GM20000 (cell line): ENCODE results near the gene TMC8.
A peak's percentile ranks its signal among the peaks of the same experiment; 100 is the strongest.

ENCODE experiments used
- DNase-seq: peaks from one replicate; pipeline ENCODE4 v3.0.0; 2012; ENCODE audit warnings: low spot score
- TF ChIP-seq, protein P1 (sequence below): IDR thresholded peaks from 2 replicates; pipeline ENCODE4 v1.5.1; 2012; ENCODE audit warnings: mild to moderate bottlenecking, control low read depth; ENCODE audit errors: extremely low read depth, missing control alignments

TMC8 gene

DNA sequence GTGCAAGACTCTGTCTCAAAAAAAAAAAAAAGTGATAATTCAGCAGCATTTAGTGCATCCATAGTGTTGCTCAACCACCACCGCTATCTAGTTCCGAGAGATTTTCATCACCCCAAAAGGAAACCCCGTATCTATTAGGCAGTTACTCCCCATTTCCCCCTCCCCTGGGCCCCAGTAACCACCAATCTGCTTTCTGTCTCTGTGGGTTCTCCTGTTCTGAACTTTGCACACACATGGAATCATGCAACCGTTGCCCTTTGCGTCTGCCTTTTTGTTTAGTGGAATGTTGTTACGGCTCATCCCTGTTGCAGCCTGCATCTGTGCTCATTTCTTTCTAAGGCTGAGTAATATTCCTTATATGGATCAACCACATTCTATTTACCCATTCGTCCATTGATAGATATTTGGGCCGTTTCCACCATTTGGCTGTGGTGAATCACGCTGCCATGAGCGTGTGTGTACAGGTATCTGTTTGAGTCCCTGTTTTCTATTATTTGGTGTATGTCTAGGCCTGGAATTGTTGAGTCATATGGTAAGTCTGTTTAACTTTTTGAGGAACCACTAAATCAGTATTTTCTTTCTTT is 29.1 kb downstream of the TMC8 start:
- TF ChIP-seq, protein P1, sequence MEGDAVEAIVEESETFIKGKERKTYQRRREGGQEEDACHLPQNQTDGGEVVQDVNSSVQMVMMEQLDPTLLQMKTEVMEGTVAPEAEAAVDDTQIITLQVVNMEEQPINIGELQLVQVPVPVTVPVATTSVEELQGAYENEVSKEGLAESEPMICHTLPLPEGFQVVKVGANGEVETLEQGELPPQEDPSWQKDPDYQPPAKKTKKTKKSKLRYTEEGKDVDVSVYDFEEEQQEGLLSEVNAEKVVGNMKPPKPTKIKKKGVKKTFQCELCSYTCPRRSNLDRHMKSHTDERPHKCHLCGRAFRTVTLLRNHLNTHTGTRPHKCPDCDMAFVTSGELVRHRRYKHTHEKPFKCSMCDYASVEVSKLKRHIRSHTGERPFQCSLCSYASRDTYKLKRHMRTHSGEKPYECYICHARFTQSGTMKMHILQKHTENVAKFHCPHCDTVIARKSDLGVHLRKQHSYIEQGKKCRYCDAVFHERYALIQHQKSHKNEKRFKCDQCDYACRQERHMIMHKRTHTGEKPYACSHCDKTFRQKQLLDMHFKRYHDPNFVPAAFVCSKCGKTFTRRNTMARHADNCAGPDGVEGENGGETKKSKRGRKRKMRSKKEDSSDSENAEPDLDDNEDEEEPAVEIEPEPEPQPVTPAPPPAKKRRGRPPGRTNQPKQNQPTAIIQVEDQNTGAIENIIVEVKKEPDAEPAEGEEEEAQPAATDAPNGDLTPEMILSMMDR = no peak
- DNase-seq = no peak

DNA sequence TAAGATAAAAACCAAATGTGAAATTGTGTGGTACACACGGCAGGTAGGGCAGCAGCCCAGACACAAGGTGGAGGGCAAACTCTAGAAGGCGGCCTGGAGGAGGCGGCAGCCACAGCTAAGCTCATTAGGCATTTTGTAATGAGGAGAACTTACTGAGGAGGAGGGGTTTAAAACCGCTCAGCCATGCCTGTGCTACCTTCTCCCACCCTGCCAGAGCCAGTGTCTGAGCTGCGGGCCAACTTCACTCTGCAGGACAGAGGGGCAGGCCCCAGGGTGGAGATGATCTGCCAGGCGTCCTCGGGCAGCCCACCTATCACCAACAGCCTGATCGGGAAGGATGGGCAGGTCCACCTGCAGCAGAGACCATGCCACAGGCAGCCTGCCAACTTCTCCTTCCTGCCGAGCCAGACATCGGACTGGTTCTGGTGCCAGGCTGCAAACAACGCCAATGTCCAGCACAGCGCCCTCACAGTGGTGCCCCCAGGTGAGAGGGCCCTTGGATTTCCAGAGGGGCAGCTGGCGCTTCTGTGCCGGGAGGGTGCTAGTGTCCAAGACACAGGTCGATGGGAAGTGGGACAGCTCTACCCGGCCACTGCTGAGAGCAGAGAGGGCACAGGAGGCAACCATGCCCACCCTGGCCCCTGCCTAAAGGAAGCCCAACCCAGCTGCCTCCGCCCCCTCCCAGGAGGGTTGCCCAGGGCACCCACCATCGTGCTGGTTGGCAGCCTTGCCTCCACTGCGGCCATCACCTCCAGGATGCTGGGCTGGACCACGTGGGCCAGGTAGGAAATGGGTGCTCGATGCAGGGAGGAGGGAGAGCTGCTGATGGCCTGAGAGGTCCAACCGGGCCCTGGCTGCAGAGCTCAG is 33.5 kb downstream of the TMC8 start:
- DNase-seq = no peak
- TF ChIP-seq, protein P1 = no peak

DNA sequence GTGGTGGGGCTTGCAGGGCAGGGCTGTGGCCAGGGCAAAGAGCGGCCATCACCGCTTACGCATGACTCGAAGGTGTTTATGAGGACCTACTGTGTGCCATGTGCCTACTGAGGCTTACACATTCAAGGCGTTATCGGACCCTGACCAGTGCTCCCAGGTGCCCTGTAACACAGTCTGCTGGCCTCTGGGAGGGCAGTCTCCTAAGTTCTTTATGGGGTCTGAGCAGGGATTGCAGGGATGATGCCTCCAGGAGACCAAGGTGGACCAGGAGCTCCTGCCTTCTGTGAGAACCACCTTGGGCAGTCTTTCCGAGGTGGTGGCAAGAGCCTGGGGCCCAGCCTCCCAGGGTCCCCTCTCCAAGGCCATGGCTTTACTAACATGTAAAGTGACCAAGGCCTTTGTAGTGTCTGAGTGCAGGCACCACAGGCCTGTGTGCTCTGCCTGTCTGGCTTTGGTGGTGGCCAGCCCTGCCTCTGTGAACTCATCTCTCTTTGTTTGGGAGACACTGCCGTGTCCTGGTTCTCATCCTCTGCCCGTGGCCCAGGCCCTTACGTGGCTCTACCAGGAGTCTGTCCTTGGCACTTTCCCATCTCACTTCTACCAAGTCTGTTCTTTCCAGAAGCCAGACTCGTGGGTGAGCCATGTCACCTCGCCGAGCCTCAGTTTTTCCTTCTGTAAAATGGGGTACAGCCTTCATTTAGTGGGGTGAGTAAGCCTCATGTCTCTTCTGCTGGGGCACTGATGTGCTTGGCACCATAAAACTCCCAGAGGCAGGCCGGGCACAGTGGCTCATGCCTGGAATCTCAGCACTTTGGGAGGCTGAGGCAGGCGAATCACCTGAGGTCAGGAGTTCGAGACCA is 34.4 kb downstream of the TMC8 start:
- no peak for DNase-seq
- TF ChIP-seq, protein P1 = no peak

DNA sequence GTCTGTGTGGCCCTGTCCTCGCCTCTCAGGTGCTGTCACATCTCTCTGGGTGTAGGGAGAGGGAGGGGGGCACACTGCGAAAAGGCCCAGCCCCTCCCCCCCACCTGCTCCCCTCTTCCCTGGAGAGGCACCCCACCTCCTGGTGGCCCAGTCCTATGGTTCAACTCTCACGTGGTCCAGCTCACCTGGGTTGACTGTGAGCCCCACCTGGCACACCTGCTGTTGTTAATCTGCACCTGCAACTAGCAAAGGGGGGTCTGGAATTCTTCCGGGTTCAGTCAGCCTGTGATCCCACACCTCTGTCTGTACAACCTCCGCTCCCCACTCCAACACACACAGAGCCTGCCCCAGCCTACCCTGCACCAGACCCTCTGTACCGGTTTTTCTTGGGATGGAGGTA is 35.8 kb downstream of the TMC8 start:
- DNase-seq = no peak
- TF ChIP-seq, protein P1 = no peak

DNA sequence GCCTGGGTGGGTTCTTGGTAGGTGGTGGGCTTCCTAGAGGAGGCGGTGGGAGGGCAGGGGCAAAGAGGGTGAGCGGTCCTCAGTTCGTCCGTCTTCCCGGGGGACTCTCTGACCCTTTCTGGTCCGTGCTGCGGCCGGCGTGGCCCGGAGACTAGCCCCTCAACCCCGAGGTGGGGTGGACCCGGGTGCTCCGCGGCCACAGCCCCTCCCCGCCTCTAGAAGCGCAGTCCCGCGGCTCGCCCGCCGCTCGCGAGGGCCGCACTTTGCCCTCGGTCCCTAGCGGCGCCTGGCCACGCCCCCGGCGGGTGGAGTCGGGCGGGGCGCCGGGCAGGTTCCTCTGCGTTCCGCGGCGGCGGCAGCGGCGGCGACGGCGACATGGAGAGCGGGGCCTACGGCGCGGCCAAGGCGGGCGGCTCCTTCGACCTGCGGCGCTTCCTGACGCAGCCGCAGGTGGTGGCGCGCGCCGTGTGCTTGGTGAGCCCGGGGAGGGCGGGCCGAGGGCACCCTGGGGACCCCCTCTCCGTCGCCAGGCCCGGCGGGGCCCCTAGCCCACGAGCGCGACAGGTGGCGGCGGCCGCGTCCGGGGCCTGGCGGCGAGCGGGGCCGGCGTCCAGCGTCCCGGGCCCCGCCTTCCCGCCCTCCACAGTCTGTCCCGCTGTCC is 37.8 kb downstream of the TMC8 start, which contains the start of gene SYNGR2:
TSS of gene SYNGR2 (plus strand) at position 340 of the 661 bp plus-strand sequence. CDS start at position 376, 36 bp downstream.
- peak; percentile 95 for DNase-seq
- TF ChIP-seq, protein P1 = no peak

DNA sequence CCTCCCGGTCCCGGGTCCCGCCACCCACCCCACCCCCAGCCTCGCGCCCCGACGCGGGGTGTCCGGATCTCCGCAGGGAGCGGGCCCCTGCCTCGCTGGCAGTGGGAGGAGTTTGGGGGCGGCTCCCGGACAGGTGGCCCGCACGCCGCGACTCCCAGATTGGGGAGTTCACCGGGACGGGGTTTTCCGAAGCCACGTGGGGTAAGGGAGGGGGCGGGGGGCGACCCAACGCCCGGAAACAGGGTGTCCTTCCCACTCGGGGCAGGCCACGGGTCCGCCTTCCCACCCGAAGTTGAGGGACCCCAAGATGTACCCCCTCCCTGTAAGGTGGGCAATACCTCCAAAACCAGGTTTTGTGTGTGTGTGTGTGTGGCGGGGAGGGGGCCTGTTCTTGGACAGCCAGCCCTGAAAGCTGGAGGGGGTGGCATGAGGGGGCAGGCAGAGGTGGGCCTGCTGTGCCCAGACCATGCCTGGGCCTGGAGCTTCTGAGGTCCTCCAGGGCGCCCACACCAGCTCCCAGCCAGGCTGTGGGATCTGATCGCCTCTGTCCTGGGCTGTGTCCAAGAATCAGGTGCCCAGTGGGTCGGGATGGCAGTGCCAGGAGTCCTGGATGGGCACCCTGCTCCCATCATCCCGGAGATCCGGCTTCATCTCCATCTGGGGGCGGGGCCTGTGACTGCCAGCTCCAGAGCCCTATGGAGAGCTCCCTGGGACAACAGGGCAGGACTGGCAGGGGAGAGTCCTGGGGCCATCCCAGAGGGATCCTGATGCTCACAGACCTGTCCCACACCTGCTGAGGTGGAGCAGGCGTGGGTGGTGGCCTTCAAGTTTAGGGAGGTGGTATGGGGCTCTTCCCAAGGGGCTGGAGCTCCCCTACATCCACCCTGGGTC is 38.6 kb downstream of the TMC8 start:
- TF ChIP-seq, protein P1 = no peak
- DNase-seq = peak; percentile 77
